ENCODE measurements around the gene CCNT2.
"Not testable (repeated sequence)": the region's sequence is repeated elsewhere in the genome, so short reads cannot be mapped to it uniquely, and the experiment has no call there.

The CCNT2 gene

GRCh38 chr2:134919341-134920210 lies 954 bp downstream of the CCNT2 start:
- DNase-seq (ENCODE audit: low read depth): no peak

GRCh38 chr2:134924912-134925311 lies 6.3 kb downstream of the CCNT2 start:
- DNase-seq (ENCODE audit: low read depth): no peak

- DNase-seq (ENCODE audit: low read depth): no peak
Measured at GRCh38 chr2:134926231-134926931, 7.8 kb downstream of the CCNT2 start.

GRCh38 chr2:134927195-134927594 lies 8.6 kb downstream of the CCNT2 start:
- no peak for DNase-seq (ENCODE audit: low read depth)

GRCh38 chr2:134932864-134933526 lies 14.4 kb downstream of the CCNT2 start:
- no peak for DNase-seq (ENCODE audit: low read depth)

- DNase-seq (ENCODE audit: low read depth): no peak
Measured at GRCh38 chr2:134933732-134934131, 15.1 kb downstream of the CCNT2 start.

- DNase-seq (ENCODE audit: low read depth): no peak
Measured at GRCh38 chr2:134934150-134934549, 15.5 kb downstream of the CCNT2 start.

GRCh38 chr2:134934641-134935040 lies 16.0 kb downstream of the CCNT2 start:
- DNase-seq (ENCODE audit: low read depth): no peak

- no peak for DNase-seq (ENCODE audit: low read depth)
Measured at GRCh38 chr2:134936691-134937090, 18.1 kb downstream of the CCNT2 start.

- DNase-seq (ENCODE audit: low read depth): no peak
Measured at GRCh38 chr2:134943540-134943939, 24.9 kb downstream of the CCNT2 start.

- no peak for DNase-seq (ENCODE audit: low read depth)
Measured at GRCh38 chr2:134944975-134945374, 26.4 kb downstream of the CCNT2 start.

- no peak for DNase-seq (ENCODE audit: low read depth)
Measured at GRCh38 chr2:134946073-134946472, 27.5 kb downstream of the CCNT2 start.

- DNase-seq (ENCODE audit: low read depth): no peak
Measured at GRCh38 chr2:134949981-134950708, 31.5 kb downstream of the CCNT2 start.

- DNase-seq (ENCODE audit: low read depth): no peak
Measured at GRCh38 chr2:134950886-134951285, 32.3 kb downstream of the CCNT2 start.

- DNase-seq (ENCODE audit: low read depth): no peak
Measured at GRCh38 chr2:134952608-134953007, 34.0 kb downstream of the CCNT2 start.

- DNase-seq (ENCODE audit: low read depth): no peak
Measured at GRCh38 chr2:134954065-134954464, 35.4 kb downstream of the CCNT2 start.

- no peak for DNase-seq (ENCODE audit: low read depth)
Measured at GRCh38 chr2:134955744-134956143, 37.1 kb downstream of the CCNT2 start.

GRCh38 chr2:134957477-134957876 lies 38.9 kb downstream of the CCNT2 start:
- DNase-seq (ENCODE audit: low read depth): no peak

GRCh38 chr2:134967166-134967565 lies 48.5 kb downstream of the CCNT2 start:
- not testable (repeated sequence) for DNase-seq (ENCODE audit: low read depth)

- no peak for DNase-seq (ENCODE audit: low read depth)
Measured at GRCh38 chr2:134973241-134974138, 54.9 kb downstream of the CCNT2 start.
